Smooth muscle cell (in vitro differentiated cells): ENCODE measurements around the gene PARD3. TPM values are rescaled to one million over a fixed set of nuclear protein-coding genes. Genes with fewer than 3 reads are reported as not detected.
"Not testable (repeated sequence)": the region's sequence is repeated elsewhere in the genome, so short reads cannot be mapped to it uniquely, and the experiment has no call there.

Experiments
- DNase-seq: peaks from one replicate; lab custom pipeline; 2025; ENCODE audit not compliant: unreplicated experiment; lab: John Stamatoyannopoulos, UW
- H2AFZ ChIP-seq: fragments of 200-600 bp; sonication (generic); 2 replicates; pipeline ENCODE4 v1.6.0; 2016; ENCODE audit warnings: antibody characterized with exemption, low read depth, mild to moderate bottlenecking
- H3F3A ChIP-seq: fragments of 200-600 bp; sonication (generic); 2 replicates; pipeline ENCODE4 v1.6.0; 2017; ENCODE audit warnings: antibody characterized with exemption, low read depth
- H3K27ac ChIP-seq: fragments of 200-600 bp; sonication (generic); 2 replicates; pipeline ENCODE4 v1.5.1; 2016; ENCODE audit warnings: low read depth, mild to moderate bottlenecking
- H3K27me3 ChIP-seq: fragments of 200-600 bp; sonication (generic); 2 replicates; pipeline ENCODE4 v1.6.1; 2016; ENCODE audit warnings: low read depth, mild to moderate bottlenecking
- H3K36me3 ChIP-seq: fragments of 200-600 bp; sonication (generic); 2 replicates; pipeline ENCODE4 v1.5.1; 2016; ENCODE audit warnings: low read depth
- H3K4me1 ChIP-seq: fragments of 200-600 bp; sonication (generic); 2 replicates; pipeline ENCODE4 v1.5.1; 2016; ENCODE audit warnings: low read depth
- H3K4me2 ChIP-seq: fragments of 200-600 bp; sonication (generic); 2 replicates; pipeline ENCODE4 v1.6.0; 2016; ENCODE audit warnings: mild to moderate bottlenecking
- H3K4me3 ChIP-seq: fragments of 200-600 bp; sonication (generic); 2 replicates; pipeline ENCODE4 v1.5.1; 2016; ENCODE audit warnings: mild to moderate bottlenecking
- H3K79me2 ChIP-seq: fragments of 200-600 bp; sonication (generic); 2 replicates; pipeline ENCODE4 v1.6.0; 2016; ENCODE audit warnings: low read depth, mild to moderate bottlenecking
- H3K9ac ChIP-seq: fragments of 200-600 bp; sonication (generic); 2 replicates; pipeline ENCODE4 v1.6.0; 2016; ENCODE audit warnings: low read depth
- H3K9me3 ChIP-seq: fragments of 200-600 bp; sonication (generic); replicated peaks from 2 replicates; pipeline ENCODE4 v1.5.1; 2016; ENCODE audit warnings: low read depth
- H4K20me1 ChIP-seq: fragments of 200-600 bp; sonication (generic); 2 replicates; pipeline ENCODE4 v1.6.0; 2016; ENCODE audit warnings: low read depth
- WGBS: methylation state at CpG from one replicate; pipeline ENCODE4 v1.1.7; 2016; ENCODE audit warnings: low lambda C conversion rate; 5-methylcytosine and 5-hydroxymethylcytosine counted together
- polyA plus RNA-seq: library from polyadenylated mRNA; unstranded; fragments of >200 nt; fragmentation: Nextera tagmentation; extraction: Ambion mirVana; gene quantifications from 2 replicates; pipeline ENCODE4 v1.2.1, GENCODE V29; 2016
- total RNA-seq: library from RNA; depleted of rRNA; stranded (reverse); fragments of >200 nt; gene quantifications from 2 replicates; pipeline ENCODE4 v1.2.3, GENCODE V29; 2014
- TF ChIP-seq, protein P1 (sequence below): fragments of 200-600 bp; sonication (generic); IDR thresholded peaks from 2 replicates; pipeline ENCODE4 v1.5.1; 2017; ENCODE audit warnings: borderline replicate concordance, mild to moderate bottlenecking, antibody characterized with exemption; ENCODE audit not compliant: insufficient read depth, poor library complexity, severe bottlenecking

Gene PARD3
- total and polyA plus RNA-seq, 2 experiments from 2014 or later = 17.5 to 26.0 TPM

GRCh38 chr10:34759837-34760215 is 55.3 kb downstream of the PARD3 start:
- H4K20me1 ChIP-seq = peaks cover 22% of the 10 kb centered on the region
- peak overlapping the region; percentile 90 for H3K27ac ChIP-seq
- 84% methylated on average over 6 of the region's 6 CpGs for WGBS
- no peak overlapping the region for H3K4me3 ChIP-seq
- TF ChIP-seq, protein P1, sequence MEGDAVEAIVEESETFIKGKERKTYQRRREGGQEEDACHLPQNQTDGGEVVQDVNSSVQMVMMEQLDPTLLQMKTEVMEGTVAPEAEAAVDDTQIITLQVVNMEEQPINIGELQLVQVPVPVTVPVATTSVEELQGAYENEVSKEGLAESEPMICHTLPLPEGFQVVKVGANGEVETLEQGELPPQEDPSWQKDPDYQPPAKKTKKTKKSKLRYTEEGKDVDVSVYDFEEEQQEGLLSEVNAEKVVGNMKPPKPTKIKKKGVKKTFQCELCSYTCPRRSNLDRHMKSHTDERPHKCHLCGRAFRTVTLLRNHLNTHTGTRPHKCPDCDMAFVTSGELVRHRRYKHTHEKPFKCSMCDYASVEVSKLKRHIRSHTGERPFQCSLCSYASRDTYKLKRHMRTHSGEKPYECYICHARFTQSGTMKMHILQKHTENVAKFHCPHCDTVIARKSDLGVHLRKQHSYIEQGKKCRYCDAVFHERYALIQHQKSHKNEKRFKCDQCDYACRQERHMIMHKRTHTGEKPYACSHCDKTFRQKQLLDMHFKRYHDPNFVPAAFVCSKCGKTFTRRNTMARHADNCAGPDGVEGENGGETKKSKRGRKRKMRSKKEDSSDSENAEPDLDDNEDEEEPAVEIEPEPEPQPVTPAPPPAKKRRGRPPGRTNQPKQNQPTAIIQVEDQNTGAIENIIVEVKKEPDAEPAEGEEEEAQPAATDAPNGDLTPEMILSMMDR = no peak
- DNase-seq = no peak
- peaks cover 68% of the 10 kb centered on the region for H3K79me2 ChIP-seq
- no peaks in the 10 kb centered on the region for H3K9me3 ChIP-seq
- H3K27me3 ChIP-seq = no peaks in the 10 kb centered on the region
- no peak overlapping the region for H3K9ac ChIP-seq
- H3K36me3 ChIP-seq = no peaks in the 10 kb centered on the region
- H3K4me2 ChIP-seq = no peak overlapping the region
- no peaks in the 10 kb centered on the region for H3F3A ChIP-seq
- no peaks in the 10 kb centered on the region for H3K4me1 ChIP-seq
- H2AFZ ChIP-seq = no peak overlapping the region

DNA sequence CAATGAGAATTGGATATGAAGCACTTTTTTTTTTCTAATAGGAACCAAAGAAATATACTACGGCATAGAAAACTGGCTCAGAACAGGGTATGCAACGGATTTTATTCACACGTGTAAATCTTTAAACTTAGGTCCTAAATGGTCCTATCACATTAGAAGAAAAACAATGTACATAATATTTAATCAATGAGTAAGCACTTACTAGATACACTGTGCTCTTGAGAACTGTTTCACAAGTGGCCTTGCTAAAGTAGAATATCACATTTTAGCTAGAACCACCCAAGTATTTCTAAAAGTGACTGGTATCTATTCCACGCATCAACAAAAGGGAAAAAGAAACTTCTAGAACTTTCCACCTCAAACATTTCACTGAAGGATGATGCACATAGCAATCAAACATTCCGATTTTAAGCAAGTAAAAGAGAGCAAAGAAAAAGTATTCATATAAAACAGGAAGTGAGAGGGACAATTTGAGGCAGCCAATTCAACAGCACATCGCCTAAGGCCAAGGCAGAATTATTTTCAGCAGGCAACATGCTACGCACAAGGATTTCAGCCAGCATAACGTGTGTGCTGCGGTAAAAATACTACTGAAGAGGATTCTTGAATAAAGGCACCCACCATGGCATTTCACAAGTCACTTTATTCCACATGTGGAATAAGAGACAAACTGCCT is 55.8 kb downstream of the PARD3 start:
- 93% methylated on average over 9 of the region's 9 CpGs for WGBS
- TF ChIP-seq, protein P1 = no peak
- no peak overlapping the region for H3K4me2 ChIP-seq
- H3K27me3 ChIP-seq = no peaks in the 10 kb centered on the region
- no peaks in the 10 kb centered on the region for H3K4me1 ChIP-seq
- H3K79me2 ChIP-seq = peaks cover 71% of the 10 kb centered on the region
- H3K27ac ChIP-seq = peak overlapping the region; percentile 90
- H3K9ac ChIP-seq = peak overlapping the region; percentile 45
- no peak overlapping the region for H3K4me3 ChIP-seq
- peaks cover 19% of the 10 kb centered on the region for H4K20me1 ChIP-seq
- H3K36me3 ChIP-seq = no peaks in the 10 kb centered on the region
- no peak for DNase-seq
- H3K9me3 ChIP-seq = no peaks in the 10 kb centered on the region
- no peaks in the 10 kb centered on the region for H3F3A ChIP-seq
- H2AFZ ChIP-seq = no peak overlapping the region

GRCh38 chr10:34758447-34758996 is 56.6 kb downstream of the PARD3 start:
- TF ChIP-seq, protein P1 = no peak
- Histone ChIP-seq H3K4me1 (no peaks in the 10 kb centered on the region), H4K20me1 (peaks cover 13% of the 10 kb centered on the region), H3K4me2 (peak overlapping the region; percentile 43), H3K27me3 (no peaks in the 10 kb centered on the region), H3K79me2 (peaks cover 72% of the 10 kb centered on the region), H3K9ac (peak overlapping the region; percentile 45), H3K27ac (peak overlapping the region; percentile 90), H2AFZ (no peak overlapping the region), H3F3A (no peaks in the 10 kb centered on the region), H3K9me3 (no peaks in the 10 kb centered on the region), H3K4me3 (no peak overlapping the region), H3K36me3 (no peaks in the 10 kb centered on the region)
- no peak for DNase-seq
- WGBS = 37% methylated on average over 3 of the region's 3 CpGs

- peaks cover 68% of the 10 kb centered on the region for H3K79me2 ChIP-seq
- no peaks in the 10 kb centered on the region for H3K9me3 ChIP-seq
- H3K27me3 ChIP-seq = no peaks in the 10 kb centered on the region
- peak overlapping the region; percentile 43 for H3K4me2 ChIP-seq
- TF ChIP-seq, protein P1 = no peak
- no peaks in the 10 kb centered on the region for H3K4me1 ChIP-seq
- no peaks in the 10 kb centered on the region for H3F3A ChIP-seq
- no peak overlapping the region for H2AFZ ChIP-seq
- peak overlapping the region; percentile 33 for H3K9ac ChIP-seq
- H3K36me3 ChIP-seq = no peaks in the 10 kb centered on the region
- H3K27ac ChIP-seq = peak overlapping the region; percentile 90
- no peak for DNase-seq
- no peak overlapping the region for H3K4me3 ChIP-seq
- H4K20me1 ChIP-seq = peaks cover 18% of the 10 kb centered on the region
Measured at GRCh38 chr10:34757933-34758332, 57.2 kb downstream of the PARD3 start.

GRCh38 chr10:34757181-34757580 is 57.9 kb downstream of the PARD3 start:
- WGBS = 88% methylated on average over 4 of the region's 4 CpGs
- Histone ChIP-seq H3K27ac (peak overlapping the region; percentile 90), H3K79me2 (peaks cover 63% of the 10 kb centered on the region), H4K20me1 (peaks cover 25% of the 10 kb centered on the region)
- not testable (repeated sequence) for H3K4me3 ChIP-seq, H3K4me1 ChIP-seq, H3F3A ChIP-seq, H3K4me2 ChIP-seq, DNase-seq, H3K9me3 ChIP-seq, H2AFZ ChIP-seq, H3K27me3 ChIP-seq, H3K36me3 ChIP-seq, H3K9ac ChIP-seq
